GM23338 (cell line): ENCODE data around the gene NOX4.

Experiments
- CREB1 ChIP-seq: fragments of 250-450 bp; sonication (Bioruptor Pico); IDR thresholded peaks from 2 replicates; pipeline ENCODE4 v1.5.0; 2020; ENCODE audit warnings: low read depth, mild to moderate bottlenecking, moderate library complexity
- EZH2 ChIP-seq: fragments of 200-600 bp; sonication (generic); IDR thresholded peaks from one replicate; pipeline ENCODE4 v1.8.0; 2017; ENCODE audit warnings: antibody characterized with exemption, mild to moderate bottlenecking, low read depth; ENCODE audit not compliant: unreplicated experiment
- EZH2phosphoT487 ChIP-seq: fragments of 200-600 bp; sonication (generic); IDR thresholded peaks from one replicate; pipeline ENCODE4 v1.8.1; 2018; ENCODE audit warnings: antibody characterized with exemption; ENCODE audit not compliant: unreplicated experiment
- JUNB ChIP-seq: IDR thresholded peaks from one replicate; pipeline ENCODE4 v1.6.1; 2016; ENCODE audit warnings: antibody characterized with exemption; ENCODE audit not compliant: unreplicated experiment
- NANOG ChIP-seq: IDR thresholded peaks from 2 replicates; pipeline ENCODE4 v1.6.1; 2016; ENCODE audit warnings: antibody characterized with exemption, borderline replicate concordance
- POLR2AphosphoS5 ChIP-seq: IDR thresholded peaks from 2 replicates; pipeline ENCODE4 v1.6.1; 2016; ENCODE audit warnings: antibody characterized with exemption, low read depth
- STAT1 ChIP-seq: IDR thresholded peaks from one replicate; pipeline ENCODE4 v1.6.1; 2016; ENCODE audit warnings: antibody characterized with exemption; ENCODE audit not compliant: unreplicated experiment
- ZNF114 ChIP-seq: fragments of 250-450 bp; sonication (Bioruptor Pico); IDR thresholded peaks from 2 replicates; pipeline ENCODE4 v1.5.0; 2020; ENCODE audit warnings: mild to moderate bottlenecking, moderate library complexity
- ZNF331 ChIP-seq: fragments of 250-450 bp; sonication (Bioruptor Pico); IDR thresholded peaks from 2 replicates; pipeline ENCODE4 v1.5.0; 2020; ENCODE audit warnings: low read depth, mild to moderate bottlenecking, moderate library complexity
- TF ChIP-seq, protein P1 (sequence below), 2 experiments: fragments of 200-600 bp in 1 of 2; sonication (generic) in 1 of 2; conservative IDR thresholded peaks; 2 replicates each; pipeline versions ENCODE4 v1.5.1 to v1.6.1; 2016 to 2017; ENCODE audit warnings: antibody characterized with exemption in 2 of 2, low read depth in 2 of 2, mild to moderate bottlenecking in 2 of 2, moderate library complexity in 1 of 2
- TF ChIP-seq, protein P2 (sequence below): IDR thresholded peaks from one replicate; pipeline ENCODE4 v1.6.1; 2018; ENCODE audit warnings: antibody characterized with exemption; ENCODE audit not compliant: unreplicated experiment
- TF ChIP-seq, protein P3 (sequence below): fragments of 250-450 bp; sonication (Bioruptor Pico); IDR thresholded peaks from 2 replicates; pipeline ENCODE4 v1.5.0; 2020; ENCODE audit warnings: mild to moderate bottlenecking, moderate library complexity
- TF ChIP-seq, protein P4 (sequence below): IDR thresholded peaks from 2 replicates; pipeline ENCODE4 v1.6.1; 2016; ENCODE audit warnings: antibody characterized with exemption

DNA sequence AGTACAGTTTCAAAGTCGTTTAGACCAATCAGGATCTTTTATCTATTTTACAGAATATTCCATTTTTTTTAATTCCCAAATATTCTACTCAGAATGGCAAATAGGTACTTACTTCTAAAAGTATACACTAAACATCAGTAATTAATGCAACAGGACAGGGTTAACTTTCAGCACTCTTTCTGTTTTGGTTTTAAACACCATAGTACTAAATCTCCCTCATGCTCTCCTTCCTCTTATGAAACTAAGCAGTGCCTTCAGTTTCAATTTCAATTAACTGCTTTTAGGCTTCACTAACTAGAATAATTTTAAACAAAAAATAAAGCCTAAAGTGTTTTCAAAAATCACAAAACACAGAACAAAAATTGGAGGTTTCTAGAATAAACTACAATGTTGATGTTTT is 57.9 kb downstream of the NOX4 start:
- TF ChIP-seq EZH2 (no peak), POLR2AphosphoS5 (no peak), JUNB (no peak), EZH2phosphoT487 (no peak), CREB1 (CRISPR knock-in tag) (no peak), ZNF331 (CRISPR knock-in tag) (no peak), NANOG (no peak), STAT1 (no peak), ZNF114 (CRISPR knock-in tag) (no peak)
- TF ChIP-seq, protein P1, sequence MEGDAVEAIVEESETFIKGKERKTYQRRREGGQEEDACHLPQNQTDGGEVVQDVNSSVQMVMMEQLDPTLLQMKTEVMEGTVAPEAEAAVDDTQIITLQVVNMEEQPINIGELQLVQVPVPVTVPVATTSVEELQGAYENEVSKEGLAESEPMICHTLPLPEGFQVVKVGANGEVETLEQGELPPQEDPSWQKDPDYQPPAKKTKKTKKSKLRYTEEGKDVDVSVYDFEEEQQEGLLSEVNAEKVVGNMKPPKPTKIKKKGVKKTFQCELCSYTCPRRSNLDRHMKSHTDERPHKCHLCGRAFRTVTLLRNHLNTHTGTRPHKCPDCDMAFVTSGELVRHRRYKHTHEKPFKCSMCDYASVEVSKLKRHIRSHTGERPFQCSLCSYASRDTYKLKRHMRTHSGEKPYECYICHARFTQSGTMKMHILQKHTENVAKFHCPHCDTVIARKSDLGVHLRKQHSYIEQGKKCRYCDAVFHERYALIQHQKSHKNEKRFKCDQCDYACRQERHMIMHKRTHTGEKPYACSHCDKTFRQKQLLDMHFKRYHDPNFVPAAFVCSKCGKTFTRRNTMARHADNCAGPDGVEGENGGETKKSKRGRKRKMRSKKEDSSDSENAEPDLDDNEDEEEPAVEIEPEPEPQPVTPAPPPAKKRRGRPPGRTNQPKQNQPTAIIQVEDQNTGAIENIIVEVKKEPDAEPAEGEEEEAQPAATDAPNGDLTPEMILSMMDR (conservative IDR thresholded peaks at IDR 0.05; ENCODE audit: low read depth in 2 of 2), result no peak
- TF ChIP-seq, protein P2, sequence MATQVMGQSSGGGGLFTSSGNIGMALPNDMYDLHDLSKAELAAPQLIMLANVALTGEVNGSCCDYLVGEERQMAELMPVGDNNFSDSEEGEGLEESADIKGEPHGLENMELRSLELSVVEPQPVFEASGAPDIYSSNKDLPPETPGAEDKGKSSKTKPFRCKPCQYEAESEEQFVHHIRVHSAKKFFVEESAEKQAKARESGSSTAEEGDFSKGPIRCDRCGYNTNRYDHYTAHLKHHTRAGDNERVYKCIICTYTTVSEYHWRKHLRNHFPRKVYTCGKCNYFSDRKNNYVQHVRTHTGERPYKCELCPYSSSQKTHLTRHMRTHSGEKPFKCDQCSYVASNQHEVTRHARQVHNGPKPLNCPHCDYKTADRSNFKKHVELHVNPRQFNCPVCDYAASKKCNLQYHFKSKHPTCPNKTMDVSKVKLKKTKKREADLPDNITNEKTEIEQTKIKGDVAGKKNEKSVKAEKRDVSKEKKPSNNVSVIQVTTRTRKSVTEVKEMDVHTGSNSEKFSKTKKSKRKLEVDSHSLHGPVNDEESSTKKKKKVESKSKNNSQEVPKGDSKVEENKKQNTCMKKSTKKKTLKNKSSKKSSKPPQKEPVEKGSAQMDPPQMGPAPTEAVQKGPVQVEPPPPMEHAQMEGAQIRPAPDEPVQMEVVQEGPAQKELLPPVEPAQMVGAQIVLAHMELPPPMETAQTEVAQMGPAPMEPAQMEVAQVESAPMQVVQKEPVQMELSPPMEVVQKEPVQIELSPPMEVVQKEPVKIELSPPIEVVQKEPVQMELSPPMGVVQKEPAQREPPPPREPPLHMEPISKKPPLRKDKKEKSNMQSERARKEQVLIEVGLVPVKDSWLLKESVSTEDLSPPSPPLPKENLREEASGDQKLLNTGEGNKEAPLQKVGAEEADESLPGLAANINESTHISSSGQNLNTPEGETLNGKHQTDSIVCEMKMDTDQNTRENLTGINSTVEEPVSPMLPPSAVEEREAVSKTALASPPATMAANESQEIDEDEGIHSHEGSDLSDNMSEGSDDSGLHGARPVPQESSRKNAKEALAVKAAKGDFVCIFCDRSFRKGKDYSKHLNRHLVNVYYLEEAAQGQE, result no peak
- TF ChIP-seq, protein P3, sequence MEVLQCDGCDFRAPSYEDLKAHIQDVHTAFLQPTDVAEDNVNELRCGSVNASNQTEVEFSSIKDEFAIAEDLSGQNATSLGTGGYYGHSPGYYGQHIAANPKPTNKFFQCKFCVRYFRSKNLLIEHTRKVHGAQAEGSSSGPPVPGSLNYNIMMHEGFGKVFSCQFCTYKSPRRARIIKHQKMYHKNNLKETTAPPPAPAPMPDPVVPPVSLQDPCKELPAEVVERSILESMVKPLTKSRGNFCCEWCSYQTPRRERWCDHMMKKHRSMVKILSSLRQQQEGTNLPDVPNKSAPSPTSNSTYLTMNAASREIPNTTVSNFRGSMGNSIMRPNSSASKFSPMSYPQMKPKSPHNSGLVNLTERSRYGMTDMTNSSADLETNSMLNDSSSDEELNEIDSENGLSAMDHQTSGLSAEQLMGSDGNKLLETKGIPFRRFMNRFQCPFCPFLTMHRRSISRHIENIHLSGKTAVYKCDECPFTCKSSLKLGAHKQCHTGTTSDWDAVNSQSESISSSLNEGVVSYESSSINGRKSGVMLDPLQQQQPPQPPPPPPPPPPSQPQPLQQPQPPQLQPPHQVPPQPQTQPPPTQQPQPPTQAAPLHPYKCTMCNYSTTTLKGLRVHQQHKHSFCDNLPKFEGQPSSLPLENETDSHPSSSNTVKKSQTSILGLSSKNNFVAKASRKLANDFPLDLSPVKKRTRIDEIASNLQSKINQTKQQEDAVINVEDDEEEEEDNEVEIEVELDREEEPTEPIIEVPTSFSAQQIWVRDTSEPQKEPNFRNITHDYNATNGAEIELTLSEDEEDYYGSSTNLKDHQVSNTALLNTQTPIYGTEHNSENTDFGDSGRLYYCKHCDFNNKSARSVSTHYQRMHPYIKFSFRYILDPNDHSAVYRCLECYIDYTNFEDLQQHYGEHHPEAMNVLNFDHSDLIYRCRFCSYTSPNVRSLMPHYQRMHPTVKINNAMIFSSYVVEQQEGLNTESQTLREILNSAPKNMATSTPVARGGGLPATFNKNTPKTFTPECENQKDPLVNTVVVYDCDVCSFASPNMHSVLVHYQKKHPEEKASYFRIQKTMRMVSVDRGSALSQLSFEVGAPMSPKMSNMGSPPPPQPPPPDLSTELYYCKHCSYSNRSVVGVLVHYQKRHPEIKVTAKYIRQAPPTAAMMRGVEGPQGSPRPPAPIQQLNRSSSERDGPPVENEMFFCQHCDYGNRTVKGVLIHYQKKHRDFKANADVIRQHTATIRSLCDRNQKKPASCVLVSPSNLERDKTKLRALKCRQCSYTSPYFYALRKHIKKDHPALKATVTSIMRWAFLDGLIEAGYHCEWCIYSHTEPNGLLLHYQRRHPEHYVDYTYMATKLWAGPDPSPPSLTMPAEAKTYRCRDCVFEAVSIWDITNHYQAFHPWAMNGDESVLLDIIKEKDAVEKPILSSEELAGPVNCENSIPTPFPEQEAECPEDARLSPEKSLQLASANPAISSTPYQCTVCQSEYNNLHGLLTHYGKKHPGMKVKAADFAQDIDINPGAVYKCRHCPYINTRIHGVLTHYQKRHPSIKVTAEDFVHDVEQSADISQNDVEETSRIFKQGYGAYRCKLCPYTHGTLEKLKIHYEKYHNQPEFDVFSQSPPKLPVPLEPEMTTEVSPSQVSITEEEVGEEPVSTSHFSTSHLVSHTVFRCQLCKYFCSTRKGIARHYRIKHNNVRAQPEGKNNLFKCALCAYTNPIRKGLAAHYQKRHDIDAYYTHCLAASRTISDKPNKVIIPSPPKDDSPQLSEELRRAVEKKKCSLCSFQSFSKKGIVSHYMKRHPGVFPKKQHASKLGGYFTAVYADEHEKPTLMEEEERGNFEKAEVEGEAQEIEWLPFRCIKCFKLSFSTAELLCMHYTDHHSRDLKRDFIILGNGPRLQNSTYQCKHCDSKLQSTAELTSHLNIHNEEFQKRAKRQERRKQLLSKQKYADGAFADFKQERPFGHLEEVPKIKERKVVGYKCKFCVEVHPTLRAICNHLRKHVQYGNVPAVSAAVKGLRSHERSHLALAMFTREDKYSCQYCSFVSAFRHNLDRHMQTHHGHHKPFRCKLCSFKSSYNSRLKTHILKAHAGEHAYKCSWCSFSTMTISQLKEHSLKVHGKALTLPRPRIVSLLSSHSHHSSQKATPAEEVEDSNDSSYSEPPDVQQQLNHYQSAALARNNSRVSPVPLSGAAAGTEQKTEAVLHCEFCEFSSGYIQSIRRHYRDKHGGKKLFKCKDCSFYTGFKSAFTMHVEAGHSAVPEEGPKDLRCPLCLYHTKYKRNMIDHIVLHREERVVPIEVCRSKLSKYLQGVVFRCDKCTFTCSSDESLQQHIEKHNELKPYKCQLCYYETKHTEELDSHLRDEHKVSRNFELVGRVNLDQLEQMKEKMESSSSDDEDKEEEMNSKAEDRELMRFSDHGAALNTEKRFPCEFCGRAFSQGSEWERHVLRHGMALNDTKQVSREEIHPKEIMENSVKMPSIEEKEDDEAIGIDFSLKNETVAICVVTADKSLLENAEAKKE, result no peak
- TF ChIP-seq, protein P4, sequence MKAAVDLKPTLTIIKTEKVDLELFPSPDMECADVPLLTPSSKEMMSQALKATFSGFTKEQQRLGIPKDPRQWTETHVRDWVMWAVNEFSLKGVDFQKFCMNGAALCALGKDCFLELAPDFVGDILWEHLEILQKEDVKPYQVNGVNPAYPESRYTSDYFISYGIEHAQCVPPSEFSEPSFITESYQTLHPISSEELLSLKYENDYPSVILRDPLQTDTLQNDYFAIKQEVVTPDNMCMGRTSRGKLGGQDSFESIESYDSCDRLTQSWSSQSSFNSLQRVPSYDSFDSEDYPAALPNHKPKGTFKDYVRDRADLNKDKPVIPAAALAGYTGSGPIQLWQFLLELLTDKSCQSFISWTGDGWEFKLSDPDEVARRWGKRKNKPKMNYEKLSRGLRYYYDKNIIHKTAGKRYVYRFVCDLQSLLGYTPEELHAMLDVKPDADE, result no peak
